B cell (primary cell): Measurements from ENCODE around the gene MTG2. TPM values are rescaled to one million over a fixed set of nuclear protein-coding genes. Genes with fewer than 3 reads are reported as not detected.

ENCODE experiments used
- ATAC-seq: fragments of 200-7000 bp; cut with Tn5 transposase; one replicate; pipeline ENCODE4 v1.10.0; 2021; ENCODE audit warnings: low read depth, mild to moderate bottlenecking, moderate number of reproducible peaks, moderate library complexity
- CTCF ChIA-PET: fragments of 350-600 bp; sonication (Branson Sonifier 250); formaldehyde crosslinking; loops from one replicate; lab custom pipeline; 2021; ENCODE audit warnings: antibody characterized with exemption, inconsistent platforms; lab: Charles Lee
- POLR2A ChIA-PET: fragments of 350-600 bp; sonication (Branson Sonifier 250); formaldehyde crosslinking; loops from one replicate; lab custom pipeline; 2021; ENCODE audit warnings: antibody characterized with exemption; lab: Charles Lee
- DNase-seq: peaks from one replicate; pipeline ENCODE4 v3.0.0; 2013
- H2AFZ ChIP-seq: 2 replicates; pipeline ENCODE4 v1.6.1; 2012; ENCODE audit warnings: mild to moderate bottlenecking, low read depth, low read length; ENCODE audit not compliant: insufficient read depth, poor library complexity, severe bottlenecking
- H3K27ac ChIP-seq, 2 donors: 1 replicate in 1 of 2; 2 replicates in 1 of 2; pipeline ENCODE4 v1.5.1; 2012 to 2013; ENCODE audit warnings: low read length in 2 of 2, mild to moderate bottlenecking in 2 of 2, moderate library complexity in 1 of 2
- H3K27me3 ChIP-seq, 4 experiments: fragments of 200-600 bp in 1 of 4; sonication (generic) in 1 of 4; replicated peaks in 1 of 4; 1 replicate in 2 of 4; 2 replicates in 2 of 4; pipeline versions ENCODE4 v1.6.1 to v1.7.0; 2013 to 2016; ENCODE audit warnings: low read length in 3 of 4, mild to moderate bottlenecking in 2 of 4, mixed read lengths in 1 of 4, moderate library complexity in 1 of 4; ENCODE audit not compliant: insufficient read depth in 4 of 4, control insufficient read depth in 3 of 4; ENCODE audit errors: control extremely low read depth in 1 of 4
- H3K36me3 ChIP-seq, 2 experiments: replicated peaks in 1 of 2; 1 replicate in 1 of 2; 2 replicates in 1 of 2; pipeline versions ENCODE4 v1.6.1 to v1.7.1; 2013; ENCODE audit warnings: low read length in 1 of 2; ENCODE audit not compliant: insufficient read depth in 2 of 2, control insufficient read depth in 1 of 2; ENCODE audit errors: control extremely low read depth in 1 of 2, extremely low read depth in 1 of 2
- H3K4me1 ChIP-seq, 2 donors: fragments of 200-600 bp in 1 of 2; sonication (generic) in 1 of 2; 1 replicate in 1 of 2; 2 replicates in 1 of 2; pipeline versions ENCODE4 v1.5.1 to v1.6.1; 2013 to 2017; ENCODE audit warnings: low read length in 2 of 2; ENCODE audit not compliant: control insufficient read depth in 2 of 2, insufficient read depth in 2 of 2
- H3K4me2 ChIP-seq: replicated peaks from 2 replicates; pipeline ENCODE3; 2012; ENCODE audit warnings: mild to moderate bottlenecking, low read depth, low read length; ENCODE audit not compliant: poor library complexity, severe bottlenecking
- H3K4me3 ChIP-seq, 5 experiments: fragments of 200-600 bp in 1 of 5; sonication (generic) in 1 of 5; 1 replicate in 3 of 5; 2 replicates in 2 of 5; pipeline versions ENCODE4 v1.5.1 to v1.7.0; 2011 to 2016; ENCODE audit warnings: low read length in 4 of 5, mild to moderate bottlenecking in 4 of 5, low read depth in 2 of 5, control low read depth in 1 of 5, moderate library complexity in 1 of 5; ENCODE audit not compliant: insufficient read depth in 1 of 5; ENCODE audit errors: control extremely low read depth in 1 of 5, extremely low read depth in 1 of 5
- H3K79me2 ChIP-seq: fragments of 200-600 bp; sonication (generic); one replicate; pipeline ENCODE4 v1.6.0; 2016; ENCODE audit warnings: low read length; ENCODE audit not compliant: control insufficient read depth, insufficient read depth
- H3K9ac ChIP-seq: fragments of 200-600 bp; sonication (generic); 2 replicates; pipeline ENCODE4 v1.6.1; 2017; ENCODE audit warnings: mild to moderate bottlenecking, low read length, moderate library complexity
- H3K9me3 ChIP-seq, 3 donors: one replicate each; pipeline versions ENCODE4 v1.6.1 to v1.7.1; 2013; ENCODE audit warnings: low read length in 2 of 3; ENCODE audit not compliant: control insufficient read depth in 2 of 3, insufficient read depth in 1 of 3; ENCODE audit errors: control extremely low read depth in 1 of 3
- H4K20me1 ChIP-seq: 2 replicates; pipeline ENCODE4 v1.6.0; 2012; ENCODE audit warnings: mild to moderate bottlenecking, low read length; ENCODE audit not compliant: insufficient read depth, control insufficient read depth, poor library complexity, severe bottlenecking
- H3K27ac Mint-ChIP-seq: one replicate; pipeline ENCODE4 v1.8.0; 2021; ENCODE audit warnings: mixed read lengths
- H3K27me3 Mint-ChIP-seq: one replicate; pipeline ENCODE4 v1.8.0; 2021; ENCODE audit warnings: mixed read lengths
- H3K4me1 Mint-ChIP-seq: one replicate; pipeline ENCODE4 v1.8.0; 2021; ENCODE audit warnings: mixed read lengths
- H3K4me3 Mint-ChIP-seq: one replicate; pipeline ENCODE4 v1.8.0; 2021; ENCODE audit warnings: mixed read lengths
- H3K9me3 Mint-ChIP-seq: one replicate; pipeline ENCODE4 v1.8.0; 2022; ENCODE audit warnings: mixed read lengths; ENCODE audit not compliant: insufficient read depth
- CTCF ChIP-seq: fragments of 200-600 bp; IDR thresholded peaks from one replicate; pipeline ENCODE4 v1.8.0; 2022; ENCODE audit warnings: antibody characterized with exemption, mild to moderate bottlenecking
- EZH2 ChIP-seq: IDR thresholded peaks from 2 replicates; pipeline ENCODE4 v1.6.1; 2012; ENCODE audit warnings: borderline replicate concordance, low read depth, mild to moderate bottlenecking, moderate library complexity, low read length; ENCODE audit not compliant: insufficient read depth, poor library complexity, severe bottlenecking
- WGBS: methylation state at CpG from one replicate; pipeline ENCODE4 v1.1.5; 2013; ENCODE audit warnings: missing lambda C conversion rate; ENCODE audit not compliant: insufficient coverage; 5-methylcytosine and 5-hydroxymethylcytosine counted together
- intact Hi-C: fragments of 100-400 bp; cut with micrococcal nuclease; formaldehyde crosslinking; loops from one replicate; pipeline ENCODE4 v1.10.0; 2022
- polyA plus RNA-seq: library from polyadenylated mRNA; depleted of rRNA; stranded (reverse); fragments of >200 nt; gene quantifications from 2 replicates; pipeline ENCODE4 v1.2.3, GENCODE V29; 2012
- total RNA-seq, 2 donors: library from RNA; stranded (reverse); fragments of 120-200 nt in 1 of 2; gene quantifications; 1 replicate in 1 of 2; 2 replicates in 1 of 2; pipeline versions ENCODE4 v1.2.3 to v1.2.4, GENCODE V29; 2013 to 2022

The MTG2 gene
- total and polyA plus RNA-seq, 2 donors (not counting 1 experiment from before 2014, with no cell fraction given), result 29.6 to 48.4 TPM

- TF ChIP-seq CTCF, result no peak
- TF ChIP-seq EZH2, result no peak
- Histone ChIP-seq H3K4me3 (peak within 1 kb of the TSS; percentile 54 to 88 (median 63)), H4K20me1 (peaks cover 72% of the 10 kb centered on the region), H3K27me3 (no peaks in the 10 kb centered on the region), H3K4me1 (peaks cover 24 to 29% of the 10 kb centered on the region in 2 donors), H3K9ac (peak within 1 kb of the TSS; percentile 77), H3K27ac (peak within 1 kb of the TSS; percentile 63 to 75), H3K79me2 (peaks cover 61% of the 10 kb centered on the region), H3K9me3 (no peaks in the 10 kb centered on the region), H3K36me3 (peaks cover 0 to 20% of the 10 kb centered on the region in 2 experiments), H2AFZ (peak within 1 kb of the TSS; percentile 75), H3K4me2 (peak within 1 kb of the TSS; percentile 92)
- peak within 1 kb of the TSS; percentile 91 for H3K4me3 Mint-ChIP-seq
- no peaks in the 10 kb centered on the region for H3K27me3 Mint-ChIP-seq
- H3K27ac Mint-ChIP-seq, result peak within 1 kb of the TSS; percentile 92
- intact Hi-C loops, result loop anchor here (1.0 to 5.0 kb wide), 5 partner anchors 21 to 651 kb away; partner anchors contain the start of genes LSM14B, OSBPL2 and TAF4
- peaks cover 40% of the 10 kb centered on the region for H3K4me1 Mint-ChIP-seq
- POLR2A ChIA-PET, result interaction anchor here (0.5 to 2.0 kb wide), 4 partner anchors 20 to 243 kb away, joined by 3 to 6 read pairs (median 4); partner anchors contain the start of genes LSM14B, RPS21 and TAF4
- ATAC-seq, result peak; percentile 90
- no peaks in the 10 kb centered on the region for H3K9me3 Mint-ChIP-seq
- CTCF ChIA-PET, result interaction anchor here (0.9 to 2.8 kb wide), 4 partner anchors 18 to 133 kb away, joined by 3 to 16 read pairs (median 8); partner anchors contain the start of gene LSM14B
- WGBS, result under 1% methylated on average over 148 of the region's 148 CpGs
- peak; percentile 94 for DNase-seq
Observed at GRCh38 chr20:62143081-62143956, 39.5 kb upstream of the MTG2 start, which contains the start of the genes PSMA7 and SS18L1. Gene PSMA7, minus strand, starts transcription at chr20:62143394. Its CDS starts 91 bp downstream, at chr20:62143303. Gene SS18L1, plus strand, starts transcription at chr20:62143769. Its CDS starts 52 bp downstream, at chr20:62143821.
